GM10248 (cell line): ENCODE results near the gene ERC2.

Experiments
- CTCF ChIA-PET: fragments of 300-600 bp; sonication (Branson Sonifier 250); formaldehyde crosslinking; extraction: SDS; loops from one replicate; lab custom pipeline; 2021; ENCODE audit warnings: antibody characterized with exemption; lab: Yijun Ruan, JAX
- POLR2A ChIA-PET: fragments of 350-650 bp; sonication (Branson Sonifier 250); formaldehyde crosslinking; extraction: SDS; loops from one replicate; lab custom pipeline; 2020; ENCODE audit warnings: antibody characterized with exemption; lab: Yijun Ruan, JAX
- DNase-seq: peaks from one replicate; pipeline ENCODE4 v3.0.0; 2012; ENCODE audit errors: extremely low spot score
- CTCF ChIP-seq: IDR thresholded peaks from 2 replicates; pipeline ENCODE4 v1.5.1; 2012; ENCODE audit warnings: mild to moderate bottlenecking, low read depth; ENCODE audit errors: extremely low read depth, missing control alignments, control extremely low read depth

Gene ERC2

GRCh38 chr3:55527361-55527760 lies 940.9 kb downstream of the ERC2 start:
- ChIA-PET POLR2A (no interaction called here), CTCF (no interaction called here)
- DNase-seq, result no peak
- TF ChIP-seq CTCF, result no peak

- ChIA-PET POLR2A (no interaction called here), CTCF (no interaction called here)
- no peak for DNase-seq
- no peak for TF ChIP-seq CTCF
These were observed 941.8 kb downstream of the ERC2 start for GRCh38 chr3:55526332-55527030.

- no peak for TF ChIP-seq CTCF
- CTCF ChIA-PET, result no interaction called here
- POLR2A ChIA-PET, result no interaction called here
- DNase-seq, result no peak
These were observed 942.8 kb downstream of the ERC2 start for GRCh38 chr3:55525436-55525835.

GRCh38 chr3:55524565-55525244 lies 943.6 kb downstream of the ERC2 start:
- no peak for DNase-seq
- ChIA-PET POLR2A (interaction anchor here (0.6 kb wide), 1 partner anchor 22 kb away, joined by 4 read pairs; no protein-coding TSS in a partner anchor), CTCF (interaction anchor here (1.0 to 1.2 kb wide), 4 partner anchors 16 to 970 kb away, joined by 3 read pairs; no protein-coding TSS in a partner anchor)
- TF ChIP-seq CTCF, result no peak

- ChIA-PET POLR2A (no interaction called here), CTCF (interaction anchor here (1.0 to 1.6 kb wide), 4 partner anchors 9 to 224 kb away, joined by 3 read pairs; no protein-coding TSS in a partner anchor)
- DNase-seq, result no peak
- no peak for TF ChIP-seq CTCF
These were observed 944.8 kb downstream of the ERC2 start for GRCh38 chr3:55523471-55523870.

- no peak for DNase-seq
These were observed 946.4 kb downstream of the ERC2 start for GRCh38 chr3:55521738-55522421.

More at GRCh38 chr3:55521738-55522421, 946.4 kb downstream of the ERC2 start:
- no peak for TF ChIP-seq CTCF
- POLR2A ChIA-PET, result no interaction called here
- CTCF ChIA-PET, result interaction anchor here (1.6 kb wide), 1 partner anchor 7 kb away, joined by 3 read pairs; no protein-coding TSS in a partner anchor
